HCT116 (cell line): ENCODE results near the gene ATP5F1D. TPM values are rescaled to one million over a fixed set of nuclear protein-coding genes. Genes with fewer than 3 reads are reported as not detected.
A peak's percentile ranks its signal among the peaks of the same experiment; 100 is the strongest.

Experiments
- ATAC-seq: fragments of 200-7000 bp; cut with Tn5 transposase; 2 replicates; pipeline ENCODE4 v1.9.1; 2020; ENCODE audit warnings: mild to moderate bottlenecking, moderate library complexity
- BruUV-seq: library from RNA; stranded (reverse); fragments of 400-500 nt; replicated peaks from 2 replicates; lab custom pipeline; 2021; lab: Mats Ljungman, UMichigan
- CTCF ChIA-PET: fragments of 300-600 bp; sonication (Branson Sonifier 250); formaldehyde crosslinking; loops from one replicate; lab custom pipeline; 2021; ENCODE audit warnings: antibody characterized with exemption; lab: Charles Lee
- POLR2A ChIA-PET: fragments of 300-600, 350-600 bp; sonication (Branson Sonifier 250); formaldehyde crosslinking; loops from one replicate; lab custom pipeline; 2021; ENCODE audit warnings: antibody characterized with exemption; lab: Charles Lee
- RAD21 ChIA-PET, 2 experiments: fragments of 300-600 bp; sonication (Branson Sonifier 250); formaldehyde crosslinking; loops; one replicate each; lab custom pipeline; 2023; ENCODE audit warnings: low total read pairs in 2 of 2; ENCODE audit not compliant: uncharacterized antibody in 2 of 2, unreplicated experiment in 2 of 2, low non-redundant PET in 1 of 2; lab: Charles Lee
- DNase-seq: peaks from one replicate; pipeline ENCODE4 v3.0.0-alpha.2; 2010; ENCODE audit warnings: low read depth, low spot score
- H2AFZ ChIP-seq: fragments of 200-600 bp; shearing (Covaris generic), sonication (generic); 2 replicates; pipeline ENCODE4 v1.6.1; 2017; ENCODE audit warnings: low read depth, mixed run types, mixed read lengths, antibody characterized with exemption, low read length; ENCODE audit not compliant: poor library complexity, severe bottlenecking
- H3K27ac ChIP-seq: 2 replicates; pipeline ENCODE4 v1.5.1; 2012; ENCODE audit warnings: low read depth, low read length
- H3K27me3 ChIP-seq: fragments of 200-600 bp; sonication (generic); 2 replicates; pipeline ENCODE4 v1.6.1; 2016; ENCODE audit warnings: mixed run types, low read length, mixed read lengths; ENCODE audit not compliant: insufficient read depth
- H3K36me3 ChIP-seq, 2 experiments: fragments of 200-500 bp in 1 of 2; fragments of 200-600 bp in 1 of 2; sonication (Bioruptor generic) in 1 of 2; sonication (generic) in 1 of 2; 2 replicates each; pipeline versions ENCODE4 v1.5.1 to v1.6.1; 2014 to 2016; ENCODE audit warnings: low read length in 2 of 2, inconsistent platforms in 1 of 2, mixed read lengths in 1 of 2, mixed run types in 1 of 2; ENCODE audit not compliant: insufficient read depth in 2 of 2, control insufficient read depth in 1 of 2
- H3K4me1 ChIP-seq, 2 experiments: fragments of 200-600 bp in 1 of 2; sonication (generic) in 1 of 2; 2 replicates each; pipeline versions ENCODE4 v1.5.1 to v1.6.1; 2012 to 2017; ENCODE audit warnings: low read length in 2 of 2, inconsistent platforms in 1 of 2, mild to moderate bottlenecking in 1 of 2, mixed read lengths in 1 of 2, mixed run types in 1 of 2, moderate library complexity in 1 of 2; ENCODE audit not compliant: insufficient read depth in 2 of 2, control insufficient read depth in 1 of 2
- H3K4me2 ChIP-seq: fragments of 200-600 bp; sonication (generic); 2 replicates; pipeline ENCODE4 v1.6.1; 2017; ENCODE audit warnings: mixed run types, low read length, mixed read lengths
- H3K4me3 ChIP-seq, 2 experiments: fragments of 200-600 bp in 1 of 2; sonication (generic) in 1 of 2; replicated peaks in 1 of 2; 2 replicates each; pipeline ENCODE4 v1.5.1; 2011 to 2016; ENCODE audit warnings: low read length in 2 of 2, control low read depth in 1 of 2, low read depth in 1 of 2, mild to moderate bottlenecking in 1 of 2, mixed read lengths in 1 of 2, mixed run types in 1 of 2
- H3K79me2 ChIP-seq: fragments of 200-600 bp; sonication (generic); 2 replicates; pipeline ENCODE4 v1.6.1; 2017; ENCODE audit warnings: mild to moderate bottlenecking, mixed run types, low read length, moderate library complexity, mixed read lengths; ENCODE audit not compliant: insufficient read depth
- H3K9ac ChIP-seq: fragments of 200-600 bp; sonication (generic); 2 replicates; pipeline ENCODE4 v1.6.1; 2016; ENCODE audit warnings: low read length, mixed read lengths
- H3K9me2 ChIP-seq: fragments of 200-600 bp; sonication (generic), shearing (Covaris generic); 2 replicates; pipeline ENCODE4 v1.6.1; 2017; ENCODE audit warnings: mixed run types, mild to moderate bottlenecking, moderate library complexity; ENCODE audit not compliant: insufficient read depth
- H3K9me3 ChIP-seq, 2 experiments: fragments of 200-500 bp in 1 of 2; fragments of 200-600 bp in 1 of 2; sonication (Bioruptor generic) in 1 of 2; sonication (generic) in 1 of 2; 2 replicates each; pipeline ENCODE4 v1.6.1; 2014 to 2017; ENCODE audit warnings: low read length in 2 of 2, mixed read lengths in 2 of 2, inconsistent platforms in 1 of 2, low read depth in 1 of 2, mild to moderate bottlenecking in 1 of 2, mixed run types in 1 of 2, moderate library complexity in 1 of 2; ENCODE audit not compliant: control insufficient read depth in 1 of 2, insufficient read depth in 1 of 2
- H4K20me1 ChIP-seq: fragments of 200-600 bp; sonication (generic), shearing (Covaris generic); 2 replicates; pipeline ENCODE4 v1.6.1; 2017; ENCODE audit warnings: mixed run types, mild to moderate bottlenecking, moderate library complexity; ENCODE audit not compliant: insufficient read depth
- ATF3 ChIP-seq: IDR thresholded peaks from 2 replicates; pipeline ENCODE4 v1.6.1; 2012
- CBX3 ChIP-seq: IDR thresholded peaks from 2 replicates; pipeline ENCODE4 v1.6.1; 2012; ENCODE audit warnings: low read depth
- CEBPB ChIP-seq: IDR thresholded peaks from 2 replicates; pipeline ENCODE4 v1.6.1; 2012; ENCODE audit warnings: low read depth
- CTCF ChIP-seq, 3 experiments: fragments of 200-600 bp in 1 of 3; sonication (generic) in 1 of 3; IDR thresholded peaks in 2 of 3; conservative IDR thresholded peaks in 1 of 3; 2 replicates each; pipeline ENCODE4 v1.5.1; 2012 to 2017; ENCODE audit warnings: low read depth in 2 of 3, low read length in 2 of 3, antibody characterized with exemption in 1 of 3, borderline replicate concordance in 1 of 3, control low read depth in 1 of 3, mild to moderate bottlenecking in 1 of 3, mixed read lengths in 1 of 3, mixed run types in 1 of 3, moderate library complexity in 1 of 3; ENCODE audit not compliant: insufficient read depth in 1 of 3
- EGR1 ChIP-seq: IDR thresholded peaks from 2 replicates; pipeline ENCODE4 v1.6.1; 2012; ENCODE audit warnings: low read depth
- ELF1 ChIP-seq: IDR thresholded peaks from 2 replicates; pipeline ENCODE4 v1.6.1; 2012; ENCODE audit warnings: low read depth, borderline replicate concordance
- EZH2 ChIP-seq: fragments of 200-600 bp; sonication (generic); IDR thresholded peaks from 2 replicates; pipeline ENCODE4 v1.6.1; 2017; ENCODE audit warnings: antibody characterized with exemption, mixed run types
- EZH2phosphoT487 ChIP-seq: fragments of 200-600 bp; IDR thresholded peaks from 2 replicates; pipeline ENCODE4 v1.6.1; 2018; ENCODE audit warnings: antibody characterized with exemption, borderline replicate concordance
- FOSL1 ChIP-seq: IDR thresholded peaks from 2 replicates; pipeline ENCODE4 v1.6.1; 2012; ENCODE audit warnings: low read depth
- JUND ChIP-seq: IDR thresholded peaks from 2 replicates; pipeline ENCODE4 v1.6.1; 2012
- MAX ChIP-seq: IDR thresholded peaks from 2 replicates; pipeline ENCODE4 v1.6.1; 2012
- POLR2A ChIP-seq: IDR thresholded peaks from 2 replicates; pipeline ENCODE4 v1.7.0; 2011; ENCODE audit warnings: borderline replicate concordance; ENCODE audit not compliant: insufficient read depth, insufficient read length; ENCODE audit errors: extremely low read depth
- POLR2AphosphoS5 ChIP-seq: IDR thresholded peaks from 2 replicates; pipeline ENCODE4 v1.6.1; 2011; ENCODE audit warnings: mild to moderate bottlenecking, low read depth, low read length, moderate library complexity
- SIN3A ChIP-seq: IDR thresholded peaks from 2 replicates; pipeline ENCODE4 v1.6.1; 2012; ENCODE audit warnings: low read depth
- SRF ChIP-seq: IDR thresholded peaks from 2 replicates; pipeline ENCODE4 v1.6.1; 2012; ENCODE audit warnings: low read depth
- YY1 ChIP-seq: IDR thresholded peaks from 2 replicates; pipeline ENCODE4 v1.6.1; 2011; ENCODE audit warnings: low read length, low read depth, moderate library complexity, mild to moderate bottlenecking; ENCODE audit not compliant: insufficient replicate concordance; ENCODE audit errors: extremely low read depth
- intact Hi-C: fragments of 100-400 bp; cut with micrococcal nuclease; formaldehyde crosslinking; loops from 2 replicates; pipeline ENCODE4 v1.10.0; 2022
- total RNA-seq: library from RNA; stranded (reverse); gene quantifications from one replicate; pipeline ENCODE4 v1.2.1, GENCODE V29; 2021; ENCODE audit not compliant: unreplicated experiment

The ATP5F1D gene
- total RNA-seq, 1 experiment from 2014 or later: 428 TPM

- TF ChIP-seq SIN3A (no peak), CEBPB (no peak), YY1 (no peak), POLR2A (no peak)
- Histone ChIP-seq H4K20me1 (no peaks in the 10 kb centered on the region), H2AFZ (no peak overlapping the region), H3K9me3 (no peaks in the 10 kb centered on the region), H3K27me3 (no peaks in the 10 kb centered on the region), H3K4me3 (no peak overlapping the region), H3K9me2 (no peaks in the 10 kb centered on the region), H3K9ac (0 out of 2 replicates have a peak overlapping the region, but pooled peaks have one; percentile 6), H3K27ac (peak overlapping the region; percentile 56; the same call in 1 of the 2 replicates), H3K79me2 (peaks cover 92% of the 10 kb centered on the region), H3K4me1 (peaks cover 16 to 58% of the 10 kb centered on the region in 2 experiments), H3K36me3 (peaks cover 2 to 18% of the 10 kb centered on the region in 2 experiments; a peak in 2 of 4 replicates), H3K4me2 (peak overlapping the region; percentile 36)
- intact Hi-C loops: no loop called here
- no peak for ATAC-seq
- POLR2A ChIA-PET: no interaction called here
- RAD21 ChIA-PET: no interaction called here
- BruUV-seq: no TSS peak
- CTCF ChIA-PET: interaction anchor here (0.6 to 2.3 kb wide), 4 partner anchors 10 to 292 kb away, joined by 3 to 5 read pairs (median 4); no protein-coding TSS in a partner anchor
- no peak for DNase-seq
Observed at GRCh38 chr19:1214862-1215731, 26.5 kb upstream of the ATP5F1D start.

GRCh38 chr19:1216756-1217155 is 24.8 kb upstream of the ATP5F1D start:
- Histone ChIP-seq H3K4me1 (peaks cover 13 to 49% of the 10 kb centered on the region in 2 experiments), H3K9me3 (no peaks in the 10 kb centered on the region), H2AFZ (no peak overlapping the region), H3K9me2 (no peaks in the 10 kb centered on the region), H3K27me3 (no peaks in the 10 kb centered on the region), H3K4me2 (no peak overlapping the region), H3K36me3 (peaks cover 4 to 14% of the 10 kb centered on the region in 2 experiments; a peak in 2 of 4 replicates), H4K20me1 (no peaks in the 10 kb centered on the region), H3K9ac (no peak overlapping the region), H3K4me3 (no peak overlapping the region), H3K27ac (0 out of 2 replicates have a peak overlapping the region, but pooled peaks have one; percentile 32), H3K79me2 (peaks cover 84% of the 10 kb centered on the region)
- ATAC-seq: no peak
- DNase-seq: no peak
- ChIA-PET RAD21 (interaction anchor here in 1 of 2 experiments (0.6 kb wide), 1 partner anchor 8 kb away, joined by 3 read pairs; no protein-coding TSS in a partner anchor), CTCF (interaction anchor here (1.2 to 2.3 kb wide), 4 partner anchors 11 to 103 kb away, joined by 3 to 5 read pairs (median 4); no protein-coding TSS in a partner anchor), POLR2A (interaction anchor here (1.4 kb wide), 1 partner anchor 52 kb away, joined by 5 read pairs; the partner anchor contains the start of gene CIRBP)
- intact Hi-C loops: no loop called here
- TF ChIP-seq CEBPB (no peak), ELF1 (no peak), JUND (no peak), EZH2phosphoT487 (no peak), CBX3 (no peak), SRF (no peak), FOSL1 (no peak), MAX (no peak), EZH2 (no peak), CTCF (IDR thresholded peaks at IDR 0.05 in 2 of 3, conservative IDR thresholded peaks at IDR 0.05 in 1 of 3; ENCODE audit: borderline replicate concordance in 1 of 3, insufficient read depth in 1 of 3, low read depth in 2 of 3, low read length in 2 of 3) (no peak), POLR2AphosphoS5 (no peak), ATF3 (no peak), SIN3A (no peak), EGR1 (no peak), POLR2A (no peak)
- BruUV-seq: no TSS peak
